Measurements from ENCODE around the gene WDR4. TPM values are rescaled to one million over a fixed set of nuclear protein-coding genes. Genes with fewer than 3 reads are reported as not detected.

WDR4 gene
- polyA plus RNA-seq, 1 experiment = 13.7 TPM

GRCh38 chr21:42836767-42837301, 42.5 kb downstream of the WDR4 start:
- no peak overlapping the region for H3K4me3 ChIP-seq (ENCODE audit: low read depth, low read length)
- CTCF ChIA-PET = no interaction called here

DNA sequence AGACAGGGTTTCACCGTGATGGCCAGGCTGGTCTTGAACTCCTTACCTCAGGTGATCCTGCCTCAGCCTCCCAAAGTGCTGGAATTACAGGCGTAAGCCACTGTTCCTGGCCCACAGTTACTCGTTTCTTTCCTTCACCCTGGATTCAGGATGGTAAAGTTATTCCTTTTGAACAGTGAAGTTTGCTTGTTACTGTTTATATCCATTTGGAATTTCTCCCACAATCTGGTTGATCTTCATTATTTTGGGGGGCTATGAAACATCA, 43.0 kb downstream of the WDR4 start:
- ChIA-PET CTCF (no interaction called here), POLR2A (no interaction called here)
- H3K36me3 ChIP-seq (ENCODE audit: control insufficient read depth, insufficient read depth, low read length) = peaks cover 10% of the 10 kb centered on the region
- H3K4me3 ChIP-seq (ENCODE audit: low read depth, low read length) = no peak overlapping the region
- H3K27me3 ChIP-seq (ENCODE audit: control insufficient read depth, insufficient read depth, low read length) = no peaks in the 10 kb centered on the region
- no peak for TF ChIP-seq CTCF (IDR thresholded peaks at IDR 0.05; ENCODE audit: insufficient read depth, low read depth, low read length)
- DNase-seq (ENCODE audit: low read depth) = no peak

More at GRCh38 chr21:42836767-42837301, 42.5 kb downstream of the WDR4 start:
- TF ChIP-seq CTCF (IDR thresholded peaks at IDR 0.05; ENCODE audit: insufficient read depth, low read depth, low read length) = no peak
- peaks cover 13% of the 10 kb centered on the region for H3K36me3 ChIP-seq (ENCODE audit: control insufficient read depth, insufficient read depth, low read length)
- no peaks in the 10 kb centered on the region for H3K27me3 ChIP-seq (ENCODE audit: control insufficient read depth, insufficient read depth, low read length)
- no peak for DNase-seq (ENCODE audit: low read depth)
- POLR2A ChIA-PET = no interaction called here

DNA sequence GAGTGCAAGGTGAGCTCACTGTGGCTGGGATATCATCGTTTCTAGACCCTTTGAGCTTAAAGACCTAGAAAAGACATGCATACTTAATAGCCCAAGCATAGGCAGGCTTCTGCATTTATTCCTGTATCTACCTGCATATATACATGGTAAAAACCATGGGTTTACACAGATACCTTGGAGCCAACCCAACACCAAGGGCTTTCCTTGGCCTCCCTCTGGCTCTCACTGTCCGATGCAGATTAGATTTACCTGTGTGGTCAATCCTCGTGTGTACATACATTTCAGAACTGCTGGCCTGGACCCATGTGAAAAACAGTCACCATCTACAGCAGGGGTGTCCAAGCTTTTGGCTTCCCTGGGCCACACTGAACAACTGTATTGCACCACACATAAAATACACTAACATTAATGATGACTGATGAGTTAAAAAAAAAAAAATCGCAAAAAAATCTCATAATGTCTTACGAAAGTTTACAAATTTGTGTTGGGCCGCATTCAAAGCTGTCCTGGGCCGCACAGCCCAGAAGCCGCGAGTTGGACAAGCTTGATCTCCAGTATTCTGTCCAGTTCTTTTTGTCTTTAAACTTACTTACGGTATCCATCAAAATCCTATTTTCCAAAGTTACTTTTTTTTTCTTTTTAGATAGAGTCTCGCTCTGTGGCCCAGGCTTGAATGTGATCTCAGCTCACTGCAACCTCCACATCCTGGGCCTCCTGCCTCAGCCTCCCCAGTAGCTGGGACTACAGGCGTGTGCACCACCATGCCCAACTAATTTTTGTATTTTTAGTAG, 43.5 kb downstream of the WDR4 start:
- ChIA-PET CTCF (interaction anchor here (1.5 kb wide), 1 partner anchor 14 kb away, joined by 4 read pairs; no protein-coding TSS in a partner anchor), POLR2A (no interaction called here)
- no peak overlapping the region for H3K4me3 ChIP-seq (ENCODE audit: low read depth, low read length)
- H3K36me3 ChIP-seq (ENCODE audit: control insufficient read depth, insufficient read depth, low read length) = peaks cover 6% of the 10 kb centered on the region
- DNase-seq (ENCODE audit: low read depth) = no peak
- no peak for TF ChIP-seq CTCF (IDR thresholded peaks at IDR 0.05; ENCODE audit: insufficient read depth, low read depth, low read length)
- H3K27me3 ChIP-seq (ENCODE audit: control insufficient read depth, insufficient read depth, low read length) = no peaks in the 10 kb centered on the region

DNA sequence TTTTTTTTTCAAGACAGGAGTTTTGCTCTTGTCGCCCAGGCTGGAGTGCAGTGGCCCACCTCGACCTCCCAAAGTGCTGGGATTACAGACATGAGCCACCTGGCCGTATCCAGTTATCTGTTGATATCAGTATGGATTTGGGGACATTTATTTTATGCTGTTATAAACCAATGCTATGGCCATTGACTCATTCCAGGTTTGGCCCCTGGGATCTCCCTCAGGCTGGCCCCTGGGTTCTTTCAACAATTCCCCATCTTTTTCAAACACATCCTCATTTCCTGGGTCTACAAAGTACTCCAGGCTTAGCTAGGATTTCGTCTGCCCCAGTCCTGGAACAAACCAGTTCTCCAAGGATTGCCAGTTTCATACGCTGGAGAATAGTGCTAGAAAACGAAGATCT, 44.1 kb downstream of the WDR4 start:
- Histone ChIP-seq H3K27me3 (ENCODE audit: control insufficient read depth, insufficient read depth, low read length) (no peaks in the 10 kb centered on the region), H3K4me3 (ENCODE audit: low read depth, low read length) (no peak overlapping the region), H3K36me3 (ENCODE audit: control insufficient read depth, insufficient read depth, low read length) (peaks cover 1% of the 10 kb centered on the region)
- ChIA-PET POLR2A (no interaction called here), CTCF (interaction anchor here (1.5 kb wide), 1 partner anchor 14 kb away, joined by 4 read pairs; no protein-coding TSS in a partner anchor)
- no peak for DNase-seq (ENCODE audit: low read depth)
- no peak for TF ChIP-seq CTCF (IDR thresholded peaks at IDR 0.05; ENCODE audit: insufficient read depth, low read depth, low read length)

GRCh38 chr21:42834726-42835191, 44.6 kb downstream of the WDR4 start:
- CTCF ChIA-PET = interaction anchor here (1.5 kb wide), 1 partner anchor 15 kb away, joined by 4 read pairs; no protein-coding TSS in a partner anchor

More at GRCh38 chr21:42834726-42835191, 44.6 kb downstream of the WDR4 start:
- no peaks in the 10 kb centered on the region for H3K27me3 ChIP-seq (ENCODE audit: control insufficient read depth, insufficient read depth, low read length)
- DNase-seq (ENCODE audit: low read depth) = no peak
- TF ChIP-seq CTCF (IDR thresholded peaks at IDR 0.05; ENCODE audit: insufficient read depth, low read depth, low read length) = no peak
- H3K4me3 ChIP-seq (ENCODE audit: low read depth, low read length) = no peak overlapping the region
- POLR2A ChIA-PET = no interaction called here
- peaks cover 1% of the 10 kb centered on the region; the same call in 1 of the 2 replicates for H3K36me3 ChIP-seq (ENCODE audit: control insufficient read depth, insufficient read depth, low read length)

Data from BJ (cell line).